GM19025 (cell line): ENCODE measurements around the gene SPINDOC.
"Not testable (repeated sequence)": the region's sequence is repeated elsewhere in the genome, so short reads cannot be mapped to it uniquely, and the experiment has no call there.

Experiments used
- ATAC-seq: cut with Tn5 transposase; IDR thresholded peaks from one replicate; pipeline ENCODE4 v1.9.1; 2021; ENCODE audit warnings: mild to moderate bottlenecking, low read depth, moderate library complexity; ENCODE audit not compliant: unreplicated experiment

Gene SPINDOC

GRCh38 chr11:63785823-63786222, 27.4 kb upstream of the SPINDOC start:
- no peak for ATAC-seq

- ATAC-seq = no peak
These were observed 21.6 kb upstream of the SPINDOC start for GRCh38 chr11:63791495-63792167.

GRCh38 chr11:63793161-63793560, 20.1 kb upstream of the SPINDOC start:
- no peak for ATAC-seq

- ATAC-seq = no peak
These were observed 18.2 kb upstream of the SPINDOC start for GRCh38 chr11:63795066-63795465.

GRCh38 chr11:63800921-63801320, 12.3 kb upstream of the SPINDOC start:
- no peak for ATAC-seq

GRCh38 chr11:63802637-63803414, 10.4 kb upstream of the SPINDOC start:
- no peak for ATAC-seq

GRCh38 chr11:63804259-63804658, 9.0 kb upstream of the SPINDOC start:
- ATAC-seq = no peak

- ATAC-seq = no peak
These were observed 7.3 kb upstream of the SPINDOC start for GRCh38 chr11:63805844-63806415.

- ATAC-seq = not testable (repeated sequence)
These were observed 2.9 kb upstream of the SPINDOC start for GRCh38 chr11:63810383-63810782.

- ATAC-seq = no peak
These were observed 1.7 kb upstream of the SPINDOC start for GRCh38 chr11:63811522-63811921.

GRCh38 chr11:63813563-63814382, 517 bp downstream of the SPINDOC start:
- peak; percentile 30 for ATAC-seq

- no peak for ATAC-seq
These were observed 1.1 kb downstream of the SPINDOC start for GRCh38 chr11:63814383-63814736.

- ATAC-seq = no peak
These were observed 2.9 kb downstream of the SPINDOC start for GRCh38 chr11:63816166-63816565.

GRCh38 chr11:63816732-63817131, 3.5 kb downstream of the SPINDOC start:
- no peak for ATAC-seq

GRCh38 chr11:63817758-63818498, 4.7 kb downstream of the SPINDOC start:
- no peak for ATAC-seq

- ATAC-seq = no peak
These were observed 5.4 kb downstream of the SPINDOC start for GRCh38 chr11:63818609-63819008.

GRCh38 chr11:63821411-63821810, 8.2 kb downstream of the SPINDOC start:
- ATAC-seq = no peak

- ATAC-seq = no peak
These were observed 13.4 kb downstream of the SPINDOC start for GRCh38 chr11:63826471-63827190.

GRCh38 chr11:63829823-63830489, 16.7 kb downstream of the SPINDOC start:
- ATAC-seq = no peak
